AG09309 (cell line): ENCODE data around the gene TGOLN2.

Experiments used
- DNase-seq: peaks from one replicate; pipeline ENCODE4 v3.0.0-alpha.2; 2010; ENCODE audit warnings: low read depth
- H3K4me3 ChIP-seq: 2 replicates; pipeline ENCODE4 v1.5.1; 2011; ENCODE audit warnings: mild to moderate bottlenecking, low read depth, low read length, moderate library complexity; ENCODE audit not compliant: control insufficient read depth
- TF ChIP-seq, protein P1 (sequence below): IDR thresholded peaks from 2 replicates; pipeline ENCODE4 v1.5.1; 2011; ENCODE audit warnings: mild to moderate bottlenecking, low read depth, low read length, inconsistent platforms; ENCODE audit not compliant: insufficient read depth, control insufficient read depth; ENCODE audit errors: missing control alignments

TGOLN2 gene

DNA sequence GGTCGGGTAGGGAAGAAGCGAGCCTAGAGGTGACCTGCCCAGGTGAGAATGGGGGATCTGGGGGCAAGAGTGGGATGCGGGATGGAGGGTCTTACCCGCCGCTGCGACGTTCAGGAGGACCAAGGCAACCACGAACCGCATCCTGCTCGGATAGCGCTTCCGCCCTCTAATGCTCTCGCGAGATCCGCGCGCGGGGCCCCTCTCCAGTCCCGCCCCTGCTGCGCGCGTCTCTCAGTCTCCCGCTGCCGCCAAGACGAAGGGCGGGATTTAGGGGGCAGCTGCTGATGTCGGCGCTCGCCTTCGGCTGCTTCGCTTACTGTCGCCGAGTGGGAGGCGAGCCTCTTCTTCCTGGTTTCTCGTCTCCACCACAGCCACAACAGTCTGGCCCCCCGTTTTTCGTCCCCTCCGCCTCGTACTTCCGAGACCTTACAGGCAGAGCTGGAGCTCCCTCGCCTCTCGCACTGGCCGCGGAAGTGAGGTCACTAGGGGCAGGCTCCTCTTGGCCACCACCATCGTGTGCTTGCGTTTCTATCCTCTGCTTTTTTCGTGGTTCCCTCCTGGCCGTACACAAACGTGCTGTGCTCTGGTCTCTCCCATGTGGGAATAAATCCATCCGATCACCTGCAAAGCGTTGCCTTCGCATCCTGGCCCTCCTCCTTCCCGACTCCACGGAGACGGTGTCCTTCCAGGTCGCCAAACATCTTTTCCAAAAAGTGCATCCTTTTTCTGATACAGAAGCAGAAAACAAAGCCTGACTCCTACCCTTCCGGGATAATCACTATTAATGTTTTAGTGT, at the start of gene TGOLN2:
Gene TGOLN2 (minus strand): TSS at position 168 of the 796 bp plus-strand sequence. CDS start 27 bp downstream, at position 141.
- peak within 1 kb of the TSS; percentile 91 for H3K4me3 ChIP-seq
- DNase-seq, result no peak
- TF ChIP-seq, protein P1, sequence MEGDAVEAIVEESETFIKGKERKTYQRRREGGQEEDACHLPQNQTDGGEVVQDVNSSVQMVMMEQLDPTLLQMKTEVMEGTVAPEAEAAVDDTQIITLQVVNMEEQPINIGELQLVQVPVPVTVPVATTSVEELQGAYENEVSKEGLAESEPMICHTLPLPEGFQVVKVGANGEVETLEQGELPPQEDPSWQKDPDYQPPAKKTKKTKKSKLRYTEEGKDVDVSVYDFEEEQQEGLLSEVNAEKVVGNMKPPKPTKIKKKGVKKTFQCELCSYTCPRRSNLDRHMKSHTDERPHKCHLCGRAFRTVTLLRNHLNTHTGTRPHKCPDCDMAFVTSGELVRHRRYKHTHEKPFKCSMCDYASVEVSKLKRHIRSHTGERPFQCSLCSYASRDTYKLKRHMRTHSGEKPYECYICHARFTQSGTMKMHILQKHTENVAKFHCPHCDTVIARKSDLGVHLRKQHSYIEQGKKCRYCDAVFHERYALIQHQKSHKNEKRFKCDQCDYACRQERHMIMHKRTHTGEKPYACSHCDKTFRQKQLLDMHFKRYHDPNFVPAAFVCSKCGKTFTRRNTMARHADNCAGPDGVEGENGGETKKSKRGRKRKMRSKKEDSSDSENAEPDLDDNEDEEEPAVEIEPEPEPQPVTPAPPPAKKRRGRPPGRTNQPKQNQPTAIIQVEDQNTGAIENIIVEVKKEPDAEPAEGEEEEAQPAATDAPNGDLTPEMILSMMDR, result no peak

DNA sequence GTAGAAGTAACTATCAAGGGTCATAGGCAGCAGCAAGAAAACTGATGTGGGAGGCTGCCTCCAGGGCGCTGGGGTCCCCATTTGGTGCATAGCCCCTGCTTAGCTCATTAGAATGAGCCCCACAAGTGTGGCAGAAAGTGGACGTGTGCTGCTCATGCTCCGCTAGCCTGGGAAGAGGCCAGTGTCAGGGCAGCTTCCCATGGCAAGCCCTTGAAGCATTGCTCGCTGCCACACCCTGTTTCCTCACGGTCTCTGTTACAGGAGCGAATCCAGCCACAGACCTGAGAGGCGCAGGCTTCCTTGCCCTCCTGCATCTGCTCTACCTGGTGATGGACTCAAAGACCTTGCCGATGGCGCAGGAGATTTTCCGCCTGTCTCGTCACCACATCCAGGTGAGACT, 49.3 kb upstream of the TGOLN2 start:
- no peak for DNase-seq
- TF ChIP-seq, protein P1, result no peak
- H3K4me3 ChIP-seq, result no peak overlapping the region

DNA sequence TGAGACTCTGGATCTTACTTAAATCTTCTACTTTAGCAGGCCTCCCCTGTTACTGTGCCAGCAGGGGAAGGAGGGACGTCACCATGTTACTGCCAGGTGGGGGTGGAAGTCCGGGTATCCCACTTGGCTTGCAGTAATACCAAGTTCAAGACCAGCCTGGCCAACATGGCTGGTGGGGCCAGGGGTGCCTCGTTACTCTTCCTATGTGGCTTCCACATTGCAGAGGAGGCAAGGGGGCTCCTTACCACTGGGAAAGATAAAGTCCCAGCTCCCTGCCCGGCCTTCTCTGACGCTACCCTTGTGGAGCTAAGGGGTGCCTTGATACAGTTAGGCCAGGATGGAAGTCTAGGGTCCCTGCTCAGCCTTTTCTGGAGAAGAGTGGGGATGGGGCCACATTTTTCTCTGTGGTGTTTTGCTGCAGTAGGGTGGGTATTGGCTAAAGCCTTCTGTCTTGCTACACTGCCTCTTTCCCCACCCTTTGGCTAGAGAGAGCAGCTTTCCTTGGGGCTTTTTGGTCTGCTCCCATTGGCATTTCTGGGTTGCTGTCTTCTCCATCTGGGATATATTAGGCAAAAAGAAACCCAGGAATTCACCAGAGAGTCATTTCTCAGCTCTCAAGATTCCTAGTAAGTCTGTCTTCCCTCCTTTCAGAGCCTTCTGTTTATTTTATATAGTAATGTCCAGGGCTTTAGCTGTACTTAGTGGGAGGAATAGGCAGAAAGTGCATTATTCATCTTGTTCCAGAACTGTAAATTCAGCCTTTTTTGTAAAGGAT, 48.7 kb upstream of the TGOLN2 start:
- DNase-seq, result peak; percentile 43
- TF ChIP-seq, protein P1, result no peak
- H3K4me3 ChIP-seq, result no peak overlapping the region

DNA sequence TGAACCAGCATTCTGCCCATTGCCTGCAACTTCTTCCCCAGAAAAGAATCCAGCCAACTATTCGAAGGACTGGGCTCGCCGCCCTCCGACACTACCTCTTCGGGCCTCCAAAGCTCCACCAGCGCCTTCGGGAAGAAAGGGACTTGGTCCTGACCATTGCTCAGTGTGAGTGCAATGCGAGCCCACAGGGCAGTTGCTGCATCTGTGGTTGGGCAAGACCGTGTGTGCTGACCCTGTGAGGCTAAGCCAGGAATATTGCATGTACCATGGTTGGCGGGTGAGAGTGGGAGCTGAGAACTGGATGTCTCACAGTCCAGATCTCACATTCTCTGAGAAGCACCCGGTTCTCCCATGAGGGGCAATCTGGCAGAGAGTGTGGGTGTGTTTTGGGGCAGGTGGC, 43.3 kb upstream of the TGOLN2 start:
- no peak overlapping the region for H3K4me3 ChIP-seq
- TF ChIP-seq, protein P1, result no peak
- DNase-seq, result no peak

DNA sequence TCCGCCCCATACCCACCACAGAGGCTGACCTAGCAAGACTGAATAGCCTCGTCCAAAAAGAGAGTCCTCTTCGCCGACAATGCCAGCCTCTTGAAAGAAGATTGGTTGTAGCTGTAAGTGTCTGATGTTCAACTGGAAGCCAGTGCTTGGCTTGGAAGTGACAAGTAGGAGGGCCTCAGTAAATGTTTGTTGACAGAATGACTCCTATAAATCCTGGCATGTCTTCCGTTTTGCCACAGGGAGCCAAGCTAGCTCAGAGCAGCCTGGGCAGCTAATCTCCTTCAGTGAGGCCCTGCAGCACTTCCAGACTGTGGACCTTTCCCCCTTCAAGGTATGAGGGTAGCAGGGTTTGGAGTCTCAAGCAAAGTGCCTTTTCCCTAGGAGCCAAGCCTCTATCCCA, 41.7 kb upstream of the TGOLN2 start:
- TF ChIP-seq, protein P1, result no peak
- DNase-seq, result no peak
- no peak overlapping the region for H3K4me3 ChIP-seq

DNA sequence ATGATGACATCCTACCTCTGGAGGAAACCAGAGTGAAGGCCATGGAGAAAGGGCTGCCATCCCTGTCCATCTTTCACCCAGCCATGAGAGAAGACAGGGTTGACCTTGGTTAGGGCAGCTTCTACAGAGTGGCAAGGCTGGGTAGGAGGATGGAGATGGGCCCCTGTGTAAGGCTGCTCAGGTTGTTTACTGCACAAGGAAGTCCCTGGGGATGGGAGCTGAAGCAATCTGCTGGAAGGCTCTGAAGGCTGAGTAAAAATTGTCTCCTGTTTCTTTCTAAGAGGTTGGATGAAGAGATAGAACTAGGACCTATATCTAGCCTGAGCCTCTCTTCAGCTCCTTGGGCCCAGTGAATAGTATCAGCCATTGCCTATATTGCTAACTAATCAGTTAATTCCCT, 41.1 kb upstream of the TGOLN2 start:
- DNase-seq, result no peak
- H3K4me3 ChIP-seq, result no peak overlapping the region
- TF ChIP-seq, protein P1, result no peak
